WI38 (cell line): ENCODE results near the gene KCNJ15.
A peak's percentile ranks its signal among the peaks of the same experiment; 100 is the strongest.

Experiments
- H3K4me3 ChIP-seq: 2 replicates; pipeline ENCODE4 v1.5.1; 2011; ENCODE audit warnings: low read depth, mild to moderate bottlenecking, control low read depth, low read length
- CTCF ChIP-seq: IDR thresholded peaks from 2 replicates; pipeline ENCODE4 v1.5.1; 2012; ENCODE audit warnings: low read depth, mild to moderate bottlenecking, control low read depth, low read length

KCNJ15 gene

GRCh38 chr21:38256599-38257302 is at the start of gene KCNJ15:
TSS of gene KCNJ15 (plus strand) at chr21:38256991. CDS start at chr21:38299262, 42,271 bp downstream.
- no peak for TF ChIP-seq CTCF
- H3K4me3 ChIP-seq: no peak within 1 kb of the TSS

GRCh38 chr21:38208118-38208517 is 48.7 kb upstream of the KCNJ15 start:
- no peak for TF ChIP-seq CTCF
- H3K4me3 ChIP-seq: no peak overlapping the region

GRCh38 chr21:38211321-38211720 is 45.5 kb upstream of the KCNJ15 start:
- H3K4me3 ChIP-seq: no peak overlapping the region
- no peak for TF ChIP-seq CTCF

GRCh38 chr21:38212706-38213105 is 44.1 kb upstream of the KCNJ15 start:
- no peak overlapping the region for H3K4me3 ChIP-seq
- TF ChIP-seq CTCF: no peak

GRCh38 chr21:38219049-38219628 is 37.7 kb upstream of the KCNJ15 start:
- peak; percentile 93 for TF ChIP-seq CTCF
- no peak overlapping the region for H3K4me3 ChIP-seq

- no peak overlapping the region for H3K4me3 ChIP-seq
- no peak for TF ChIP-seq CTCF
These were observed 36.5 kb upstream of the KCNJ15 start for GRCh38 chr21:38220270-38220737.

- no peak overlapping the region for H3K4me3 ChIP-seq
- no peak for TF ChIP-seq CTCF
These were observed 35.2 kb upstream of the KCNJ15 start for GRCh38 chr21:38221594-38221993.
